Immature natural killer cell (primary cell): ENCODE measurements around the gene CARD10. TPM values are rescaled to one million over a fixed set of nuclear protein-coding genes. Genes with fewer than 3 reads are reported as not detected.
"Not testable (repeated sequence)": the region's sequence is repeated elsewhere in the genome, so short reads cannot be mapped to it uniquely, and the experiment has no call there.

Source experiments
- DNase-seq, 3 donors: peaks; one replicate each; pipeline ENCODE4 v3.0.0; 2022; ENCODE audit warnings: mixed read lengths in 1 of 3
- H3K27ac Mint-ChIP-seq, 6 donors: one replicate each; pipeline ENCODE4 v1.8.0; 2020; ENCODE audit warnings: mixed read lengths in 6 of 6, mild to moderate bottlenecking in 5 of 6, inconsistent platforms in 4 of 6, moderate library complexity in 3 of 6
- H3K27me3 Mint-ChIP-seq, 3 donors: one replicate each; pipeline ENCODE4 v1.8.0; 2020 to 2021; ENCODE audit warnings: low read depth in 3 of 3, mild to moderate bottlenecking in 3 of 3, mixed read lengths in 3 of 3, moderate library complexity in 3 of 3, inconsistent platforms in 1 of 3
- H3K36me3 Mint-ChIP-seq, 3 donors: one replicate each; pipeline ENCODE4 v1.8.0; 2020; ENCODE audit warnings: mixed read lengths in 3 of 3, inconsistent platforms in 2 of 3, mild to moderate bottlenecking in 2 of 3
- H3K4me1 Mint-ChIP-seq, 2 donors: one replicate each; pipeline ENCODE4 v1.8.0; 2020; ENCODE audit warnings: inconsistent platforms in 2 of 2, mild to moderate bottlenecking in 2 of 2, mixed read lengths in 2 of 2, moderate library complexity in 1 of 2
- H3K4me3 Mint-ChIP-seq, 5 donors: one replicate each; pipeline ENCODE4 v1.8.0; 2020; ENCODE audit warnings: mild to moderate bottlenecking in 5 of 5, mixed read lengths in 5 of 5, inconsistent platforms in 3 of 5, moderate library complexity in 3 of 5
- H3K9me3 Mint-ChIP-seq, 6 donors: one replicate each; pipeline ENCODE4 v1.8.0; 2020; ENCODE audit warnings: mild to moderate bottlenecking in 6 of 6, mixed read lengths in 6 of 6, inconsistent platforms in 4 of 6, moderate library complexity in 3 of 6
- polyA plus RNA-seq, 3 donors: library from polyadenylated mRNA; unstranded; fragments of 300-500 nt; fragmentation: Illumina TruSeq; gene quantifications; one replicate each; pipeline ENCODE4 v1.2.3, GENCODE V29; 2021

The CARD10 gene
- polyA plus RNA-seq, 3 donors from 2014 or later: 0.13 to 0.36 TPM; not detected in 1

DNA sequence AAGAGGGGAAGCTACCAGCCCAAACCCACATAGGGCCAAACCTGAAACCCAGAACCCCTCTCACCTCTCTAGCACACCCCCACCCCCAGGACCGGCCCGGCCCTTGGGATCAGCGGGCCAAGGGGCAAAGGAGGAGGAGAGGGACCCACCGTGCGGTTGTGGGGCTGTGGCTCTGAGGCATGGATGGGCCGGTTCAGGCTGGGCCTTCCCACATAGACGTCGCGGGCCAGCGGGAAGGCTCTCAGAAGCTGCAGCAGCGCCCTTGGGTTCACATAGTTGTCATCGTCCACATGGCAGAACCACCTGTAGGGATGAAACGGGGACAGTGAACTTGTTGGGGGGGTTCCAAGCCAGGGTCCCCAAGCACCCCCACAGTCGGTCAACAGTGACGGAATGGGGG is 40.0 kb downstream of the CARD10 start:
- no peak for DNase-seq
- no peaks in the 10 kb centered on the region for H3K9me3 Mint-ChIP-seq
- H3K27me3 Mint-ChIP-seq: peaks cover 0 to 5% (median 2%) of the 10 kb centered on the region in 3 donors
- H3K4me3 Mint-ChIP-seq: no peak overlapping the region
- H3K27ac Mint-ChIP-seq: peak overlapping the region in 1 of 6 donors; percentile 24
- peaks cover 0 to 22% (median 12%) of the 10 kb centered on the region in 3 donors for H3K36me3 Mint-ChIP-seq
- H3K4me1 Mint-ChIP-seq: peaks cover 31 to 33% of the 10 kb centered on the region in 2 donors

- no peak for DNase-seq
- Mint-ChIP-seq H3K9me3 (no peaks in the 10 kb centered on the region), H3K36me3 (peaks cover 0 to 22% (median 12%) of the 10 kb centered on the region in 3 donors), H3K27me3 (peaks cover 0 to under 1% (median 0%) of the 10 kb centered on the region in 3 donors), H3K4me1 (peaks cover 9% of the 10 kb centered on the region in 2 donors), H3K4me3 (no peak overlapping the region), H3K27ac (no peak overlapping the region)
Observed at GRCh38 chr22:37476389-37477329, 42.6 kb downstream of the CARD10 start.

DNA sequence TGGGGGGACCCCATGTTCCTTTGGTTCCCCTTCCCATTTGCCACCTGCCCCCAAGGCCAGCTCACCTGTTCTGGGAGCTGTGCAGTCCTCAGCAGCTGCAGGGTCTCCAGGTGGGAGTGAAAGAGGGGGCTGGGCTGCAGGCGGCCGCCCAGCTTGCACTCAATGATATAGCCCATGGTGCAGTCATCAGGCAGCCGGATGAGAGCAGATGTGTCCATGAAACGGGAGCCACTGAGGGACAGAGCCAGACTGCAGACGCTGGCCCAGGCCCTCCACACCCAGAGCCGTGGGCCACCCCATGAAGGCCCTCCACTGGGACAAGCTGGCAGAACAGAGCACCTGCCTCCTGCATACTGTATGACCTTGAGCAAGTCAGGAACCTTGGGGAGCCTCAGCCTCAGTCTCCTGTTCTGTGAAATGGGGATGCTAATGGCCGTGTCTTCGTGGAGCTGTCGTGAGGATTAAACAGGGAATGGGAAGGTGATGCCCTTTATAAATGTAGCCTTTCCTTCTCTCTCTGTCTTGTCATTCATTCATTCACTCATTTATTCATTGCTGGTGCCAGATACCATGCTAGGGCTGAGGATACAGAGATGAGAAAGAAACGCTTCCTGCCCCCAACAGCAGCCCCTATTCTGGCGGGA is 44.6 kb downstream of the CARD10 start:
- no peaks in the 10 kb centered on the region for H3K27me3 Mint-ChIP-seq
- peak overlapping the region in 1 of 6 donors; percentile 21 for H3K27ac Mint-ChIP-seq
- DNase-seq: no peak
- peaks cover 6 to 30% (median 17%) of the 10 kb centered on the region in 3 donors for H3K36me3 Mint-ChIP-seq
- no peaks in the 10 kb centered on the region for H3K9me3 Mint-ChIP-seq
- H3K4me3 Mint-ChIP-seq: no peak overlapping the region
- peaks cover 1 to 8% of the 10 kb centered on the region in 2 donors for H3K4me1 Mint-ChIP-seq

- H3K27me3 Mint-ChIP-seq: no peaks in the 10 kb centered on the region
- peaks cover 5 to 8% of the 10 kb centered on the region in 2 donors for H3K4me1 Mint-ChIP-seq
- H3K9me3 Mint-ChIP-seq: no peaks in the 10 kb centered on the region
- H3K4me3 Mint-ChIP-seq: no peak overlapping the region
- no peak for DNase-seq
- peaks cover 6 to 34% (median 21%) of the 10 kb centered on the region in 3 donors for H3K36me3 Mint-ChIP-seq
- peak overlapping the region in 1 of 6 donors; percentile 12 for H3K27ac Mint-ChIP-seq
Observed at GRCh38 chr22:37473437-37473946, 45.7 kb downstream of the CARD10 start.

DNA sequence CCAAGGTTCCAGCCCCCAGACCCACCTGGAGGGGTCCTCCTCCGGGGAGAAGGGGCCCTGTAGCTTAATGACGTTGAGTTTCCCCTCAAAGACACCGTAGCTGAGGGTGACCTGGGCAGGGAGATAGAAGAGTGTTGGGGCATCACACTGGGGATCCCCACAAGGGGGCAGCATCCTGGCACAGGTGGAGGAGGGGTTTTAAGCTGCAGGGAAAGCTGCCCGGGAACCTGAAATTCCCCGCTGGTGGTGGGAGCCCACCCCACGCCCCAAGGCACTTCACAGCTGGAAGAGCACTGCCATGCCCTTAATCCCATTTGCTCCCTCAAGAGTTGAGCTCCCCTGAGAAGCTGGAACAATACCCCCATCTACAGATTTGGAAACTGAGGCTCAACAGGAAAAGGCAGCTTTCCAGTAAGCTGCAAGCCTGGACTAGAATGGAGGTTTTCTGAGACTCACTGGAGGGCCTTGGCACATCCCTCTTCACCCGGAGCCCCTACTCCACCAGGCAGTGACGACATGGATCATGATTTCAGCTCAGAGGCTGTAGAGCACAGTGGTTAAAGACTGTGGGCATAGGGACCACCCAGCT is 46.7 kb downstream of the CARD10 start:
- no peak overlapping the region for H3K4me3 Mint-ChIP-seq
- peak overlapping the region in 1 of 6 donors; percentile 3 for H3K27ac Mint-ChIP-seq
- DNase-seq: peak; percentile 28 to 31 (median 28)
- peaks cover 8% of the 10 kb centered on the region in 2 donors for H3K4me1 Mint-ChIP-seq
- H3K36me3 Mint-ChIP-seq: peaks cover 6 to 31% (median 21%) of the 10 kb centered on the region in 3 donors
- H3K27me3 Mint-ChIP-seq: no peaks in the 10 kb centered on the region
- no peaks in the 10 kb centered on the region for H3K9me3 Mint-ChIP-seq

DNA sequence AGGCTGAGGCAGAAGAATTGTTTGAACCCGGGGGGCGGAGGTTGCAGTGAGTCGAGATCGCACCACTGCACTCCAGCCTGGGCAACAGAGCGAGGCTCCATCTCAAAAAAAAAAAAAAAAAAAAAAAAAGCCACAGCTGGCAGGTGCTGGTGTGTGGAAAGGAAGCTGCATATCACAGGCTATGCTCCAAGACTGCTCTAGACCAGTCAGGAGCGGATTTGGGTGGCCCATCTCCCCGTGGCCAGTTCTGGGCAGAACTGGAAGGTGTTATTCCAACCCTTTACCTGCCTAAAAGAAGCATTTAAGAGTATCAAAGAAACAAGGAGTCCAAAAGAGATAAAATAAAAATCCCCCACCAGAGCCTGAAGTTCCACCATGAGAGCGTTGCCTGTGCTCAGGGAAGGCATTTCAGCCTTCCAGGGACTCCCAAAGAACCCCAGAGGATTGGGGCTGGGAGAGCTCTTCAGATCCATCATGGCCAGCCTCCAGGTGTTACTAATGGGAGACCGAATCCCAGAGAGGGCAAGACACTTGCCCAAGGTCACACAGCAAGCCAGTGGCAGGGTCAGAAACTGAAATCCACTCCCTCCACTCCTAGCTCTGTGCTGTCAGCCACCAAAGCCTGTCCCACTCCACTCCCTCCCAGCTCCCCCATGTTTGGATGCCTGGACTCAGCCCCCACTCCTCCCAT is 47.3 kb downstream of the CARD10 start:
- no peaks in the 10 kb centered on the region for H3K27me3 Mint-ChIP-seq
- H3K4me3 Mint-ChIP-seq: no peak overlapping the region
- no peak overlapping the region for H3K27ac Mint-ChIP-seq

DNA sequence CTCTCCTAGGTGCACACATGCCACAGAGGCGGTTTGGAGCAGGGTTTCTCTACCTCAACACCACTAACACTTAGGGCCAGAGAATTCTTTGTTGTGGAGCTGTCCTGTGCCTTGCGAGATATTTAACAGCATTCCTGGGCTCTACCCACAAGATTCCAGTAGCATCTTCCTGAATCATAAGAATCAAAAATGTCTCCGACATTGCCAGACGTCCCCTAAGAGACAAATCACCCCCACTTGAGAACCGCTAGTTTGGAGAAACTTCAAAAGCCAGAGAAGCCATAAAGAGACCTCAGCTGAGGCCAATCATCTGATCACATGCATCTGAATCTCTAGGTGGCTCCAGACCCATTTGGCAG is 49.1 kb downstream of the CARD10 start:
- DNase-seq: no peak
- H3K9me3 Mint-ChIP-seq: no peaks in the 10 kb centered on the region
- H3K4me3 Mint-ChIP-seq: no peak overlapping the region
- H3K36me3 Mint-ChIP-seq: peaks cover 13 to 29% (median 27%) of the 10 kb centered on the region in 3 donors
- H3K27me3 Mint-ChIP-seq: no peaks in the 10 kb centered on the region
- peaks cover 8% of the 10 kb centered on the region in 2 donors for H3K4me1 Mint-ChIP-seq
- H3K27ac Mint-ChIP-seq: peak overlapping the region in 1 of 6 donors; percentile 16

More for the DNA sequence above, 47.3 kb downstream of the CARD10 start:
- H3K36me3 Mint-ChIP-seq: peaks cover 6 to 28% (median 19%) of the 10 kb centered on the region in 3 donors
- H3K9me3 Mint-ChIP-seq: no peaks in the 10 kb centered on the region
- peaks cover 8% of the 10 kb centered on the region in 2 donors for H3K4me1 Mint-ChIP-seq
- no peak for DNase-seq

DNA sequence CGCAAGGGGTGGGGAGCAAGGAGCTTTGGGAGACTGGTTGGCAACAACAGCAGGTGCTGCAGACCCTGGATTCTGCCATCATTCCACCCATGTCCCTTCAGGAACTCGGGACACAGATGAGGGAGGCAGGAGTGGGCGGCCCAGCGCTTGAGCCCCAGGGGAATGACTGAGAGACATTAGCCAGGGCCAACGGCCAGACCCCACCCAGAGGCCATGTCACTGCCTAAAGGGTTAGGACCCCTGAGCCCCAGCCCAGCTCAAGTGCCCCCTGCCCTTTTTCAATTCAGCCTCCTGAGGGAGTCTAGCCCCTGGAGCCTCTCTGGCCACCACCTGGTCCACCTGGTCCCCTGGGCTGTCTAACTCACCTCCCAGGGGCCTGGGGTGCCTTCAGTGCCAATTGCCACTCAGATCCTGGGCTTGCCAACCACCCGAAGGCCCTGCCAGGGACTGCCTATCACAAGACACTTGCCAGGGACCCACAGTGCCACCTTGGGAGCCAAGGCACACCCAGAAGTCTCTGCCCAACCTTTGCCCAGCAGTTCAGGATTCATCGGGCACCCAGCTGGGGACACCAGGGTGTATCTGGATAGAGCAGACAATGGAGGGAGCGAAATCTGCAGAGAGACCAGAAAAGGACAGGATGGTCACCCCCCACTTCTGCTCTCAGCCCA is 49.7 kb downstream of the CARD10 start:
- DNase-seq: no peak
- peaks cover 15 to 26% (median 24%) of the 10 kb centered on the region in 3 donors for H3K36me3 Mint-ChIP-seq
- peaks cover 8% of the 10 kb centered on the region in 2 donors for H3K4me1 Mint-ChIP-seq
- H3K27ac Mint-ChIP-seq: peak overlapping the region in 2 of 6 donors; percentile 16 to 71
- H3K4me3 Mint-ChIP-seq: no peak overlapping the region
- no peaks in the 10 kb centered on the region for H3K27me3 Mint-ChIP-seq
- H3K9me3 Mint-ChIP-seq: no peaks in the 10 kb centered on the region

- not testable (repeated sequence) for H3K4me3 Mint-ChIP-seq, H3K27ac Mint-ChIP-seq, DNase-seq, H3K9me3 Mint-ChIP-seq, H3K4me1 Mint-ChIP-seq, H3K27me3 Mint-ChIP-seq
- H3K36me3 Mint-ChIP-seq: peaks cover 17 to 35% (median 24%) of the 10 kb centered on the region in 3 donors
Observed at GRCh38 chr22:37468201-37468695, 51.0 kb downstream of the CARD10 start.

- DNase-seq: no peak
- peaks cover 7 to 8% of the 10 kb centered on the region in 2 donors for H3K4me1 Mint-ChIP-seq
- no peak overlapping the region for H3K27ac Mint-ChIP-seq
- H3K36me3 Mint-ChIP-seq: peaks cover 17 to 38% (median 24%) of the 10 kb centered on the region in 3 donors
- no peaks in the 10 kb centered on the region for H3K9me3 Mint-ChIP-seq
- H3K27me3 Mint-ChIP-seq: no peaks in the 10 kb centered on the region
- no peak overlapping the region for H3K4me3 Mint-ChIP-seq
Observed at GRCh38 chr22:37467391-37467955, 51.7 kb downstream of the CARD10 start.

DNA sequence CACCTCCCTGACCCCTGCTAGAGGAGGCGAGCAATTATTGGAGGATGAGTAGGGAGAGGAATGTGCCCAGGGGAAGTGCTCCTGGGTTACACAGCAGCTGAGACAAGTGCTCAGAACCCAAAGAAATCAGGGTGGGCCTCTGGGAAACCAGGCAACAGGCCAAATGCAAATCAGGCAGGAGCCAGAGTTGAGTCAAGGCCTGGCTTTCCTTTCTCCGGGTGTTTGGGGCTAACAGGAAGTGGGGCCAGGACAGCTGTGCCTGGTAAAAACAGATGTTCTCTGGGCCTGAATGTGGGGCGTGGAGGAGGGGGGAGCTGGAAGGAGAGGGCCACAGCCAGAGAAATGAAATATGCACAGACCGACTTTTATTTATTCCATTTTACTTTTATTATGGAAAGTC is 55.0 kb downstream of the CARD10 start:
- peaks cover 0 to 7% of the 10 kb centered on the region in 2 donors for H3K4me1 Mint-ChIP-seq
- peaks cover 0 to 2% (median 0%) of the 10 kb centered on the region in 3 donors for H3K27me3 Mint-ChIP-seq
- peaks cover 15 to 40% (median 16%) of the 10 kb centered on the region in 3 donors for H3K36me3 Mint-ChIP-seq
- DNase-seq: no peak
- H3K4me3 Mint-ChIP-seq: no peak overlapping the region
- H3K9me3 Mint-ChIP-seq: no peaks in the 10 kb centered on the region
- no peak overlapping the region for H3K27ac Mint-ChIP-seq

DNA sequence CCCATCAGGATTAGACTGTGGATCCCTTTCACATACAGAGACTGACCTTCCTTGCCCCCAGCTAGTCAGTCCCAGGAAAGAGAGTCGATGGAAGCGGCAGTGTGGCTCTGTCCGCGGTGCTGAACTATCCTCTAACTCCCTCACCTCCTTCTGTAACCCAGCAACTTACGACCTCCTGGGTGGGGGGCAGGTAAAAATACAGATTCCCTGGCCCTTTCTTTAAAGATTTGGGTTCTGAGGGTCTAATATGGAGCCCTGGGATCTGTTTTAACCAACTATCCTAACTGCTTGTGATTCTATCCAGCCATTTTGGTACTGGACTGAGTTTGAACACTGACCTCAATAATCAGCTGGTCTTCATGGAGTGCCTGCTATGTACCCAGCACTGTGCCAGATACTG is 56.2 kb downstream of the CARD10 start:
- H3K4me3 Mint-ChIP-seq: no peak overlapping the region
- H3K9me3 Mint-ChIP-seq: no peaks in the 10 kb centered on the region
- DNase-seq: no peak
- H3K36me3 Mint-ChIP-seq: peaks cover 17 to 42% (median 21%) of the 10 kb centered on the region in 3 donors
- no peak overlapping the region for H3K27ac Mint-ChIP-seq
- peaks cover 0 to 2% (median 0%) of the 10 kb centered on the region in 3 donors for H3K27me3 Mint-ChIP-seq
- H3K4me1 Mint-ChIP-seq: no peaks in the 10 kb centered on the region
